NCI-H146 treated with DMSO at 0.1 percent for 48 hours (cell line): Measurements from ENCODE around the gene CLEC2B.

Source experiments
- DNase-seq: peaks from one replicate; lab custom pipeline; 2025; ENCODE audit not compliant: unreplicated experiment; lab: John Stamatoyannopoulos, UW

The CLEC2B gene

GRCh38 chr12:9810671-9811070 lies 58.5 kb downstream of the CLEC2B start:
- no peak for DNase-seq

GRCh38 chr12:9809866-9810265 lies 59.3 kb downstream of the CLEC2B start:
- DNase-seq = no peak

GRCh38 chr12:9809338-9809737 lies 59.8 kb downstream of the CLEC2B start:
- no peak for DNase-seq

GRCh38 chr12:9808504-9808903 lies 60.6 kb downstream of the CLEC2B start:
- DNase-seq = no peak

- no peak for DNase-seq
Measured at GRCh38 chr12:9806714-9807113, 62.4 kb downstream of the CLEC2B start.

GRCh38 chr12:9805883-9806282 lies 63.3 kb downstream of the CLEC2B start:
- DNase-seq = no peak
